Right lobe of liver (tissue), 4 donors: ENCODE results near the gene THADA.

ENCODE experiments used
- POLR2A ChIP-seq: fragments of 450-650 bp; IDR thresholded peaks from one replicate; pipeline ENCODE4 v1.6.1; 2017; ENCODE audit warnings: antibody characterized with exemption, mild to moderate bottlenecking
- TF ChIP-seq, protein P1 (sequence below), 4 donors: fragments of 200-600 bp in 3 of 4; fragments of 450-650 bp in 1 of 4; IDR thresholded peaks; one replicate each; pipeline versions ENCODE4 v1.5.1 to v1.8.0; 2016 to 2022; ENCODE audit warnings: antibody characterized with exemption in 4 of 4, mild to moderate bottlenecking in 2 of 4
- donor health status: DM: no; HTN: no; CAD: no.
- donor health status: DM: no; HTN: no; CAD: no.
- donor health status: DM: no; HTN: yes; CAD: no.

DNA sequence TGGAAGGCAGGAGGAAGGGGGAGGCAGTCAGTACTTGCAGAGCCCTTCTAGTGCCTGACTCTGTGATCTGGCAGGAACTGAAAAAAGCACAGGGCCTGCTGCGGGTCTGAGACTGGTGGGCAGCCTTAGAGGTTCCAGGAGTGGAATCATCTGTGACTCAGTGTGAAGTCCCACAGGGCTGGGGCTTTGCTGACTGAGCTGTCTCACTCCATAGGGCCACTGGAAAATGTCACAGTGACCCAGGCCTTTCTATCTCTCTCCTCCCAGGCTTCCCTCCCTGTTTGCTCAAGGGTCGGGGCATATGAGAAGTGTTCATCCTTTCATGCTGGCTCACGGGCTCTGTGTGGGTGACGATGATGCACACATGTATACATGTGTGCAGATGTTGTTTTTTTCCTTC is 322.3 kb downstream of the THADA start:
- TF ChIP-seq, protein P1, sequence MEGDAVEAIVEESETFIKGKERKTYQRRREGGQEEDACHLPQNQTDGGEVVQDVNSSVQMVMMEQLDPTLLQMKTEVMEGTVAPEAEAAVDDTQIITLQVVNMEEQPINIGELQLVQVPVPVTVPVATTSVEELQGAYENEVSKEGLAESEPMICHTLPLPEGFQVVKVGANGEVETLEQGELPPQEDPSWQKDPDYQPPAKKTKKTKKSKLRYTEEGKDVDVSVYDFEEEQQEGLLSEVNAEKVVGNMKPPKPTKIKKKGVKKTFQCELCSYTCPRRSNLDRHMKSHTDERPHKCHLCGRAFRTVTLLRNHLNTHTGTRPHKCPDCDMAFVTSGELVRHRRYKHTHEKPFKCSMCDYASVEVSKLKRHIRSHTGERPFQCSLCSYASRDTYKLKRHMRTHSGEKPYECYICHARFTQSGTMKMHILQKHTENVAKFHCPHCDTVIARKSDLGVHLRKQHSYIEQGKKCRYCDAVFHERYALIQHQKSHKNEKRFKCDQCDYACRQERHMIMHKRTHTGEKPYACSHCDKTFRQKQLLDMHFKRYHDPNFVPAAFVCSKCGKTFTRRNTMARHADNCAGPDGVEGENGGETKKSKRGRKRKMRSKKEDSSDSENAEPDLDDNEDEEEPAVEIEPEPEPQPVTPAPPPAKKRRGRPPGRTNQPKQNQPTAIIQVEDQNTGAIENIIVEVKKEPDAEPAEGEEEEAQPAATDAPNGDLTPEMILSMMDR (IDR thresholded peaks at IDR 0.05) = no peak
- no peak for TF ChIP-seq POLR2A
